SJCRH30 (cell line): ENCODE results near the gene CRELD2. TPM values are rescaled to one million over a fixed set of nuclear protein-coding genes. Genes with fewer than 3 reads are reported as not detected.

Experiments
- DNase-seq, 2 experiments: peaks; one replicate each; pipeline ENCODE4 v3.0.0-alpha.2; 2015 to 2020
- H3K27ac ChIP-seq: fragments of 250-450 bp; sonication (Bioruptor Pico); 2 replicates; pipeline ENCODE4 v1.5.1; 2020; ENCODE audit warnings: mild to moderate bottlenecking, moderate library complexity
- H3K27me3 ChIP-seq: fragments of 250-450 bp; sonication (Bioruptor Pico); 2 replicates; pipeline ENCODE4 v1.5.1; 2020; ENCODE audit warnings: mild to moderate bottlenecking, moderate library complexity
- H3K36me3 ChIP-seq: fragments of 250-450 bp; sonication (Bioruptor Pico); 2 replicates; pipeline ENCODE4 v1.5.1; 2020; ENCODE audit warnings: mild to moderate bottlenecking, moderate library complexity
- H3K4me1 ChIP-seq: fragments of 250-450 bp; sonication (Bioruptor Pico); 2 replicates; pipeline ENCODE4 v1.5.1; 2020; ENCODE audit warnings: mild to moderate bottlenecking, moderate library complexity
- H3K4me3 ChIP-seq: fragments of 250-450 bp; sonication (Bioruptor Pico); 2 replicates; pipeline ENCODE4 v1.5.1; 2020; ENCODE audit warnings: mild to moderate bottlenecking, moderate library complexity
- H3K9me3 ChIP-seq: fragments of 250-450 bp; sonication (Bioruptor Pico); replicated peaks from 2 replicates; pipeline ENCODE4 v1.5.1; 2020; ENCODE audit warnings: mild to moderate bottlenecking, moderate library complexity
- total RNA-seq: library from RNA; depleted of rRNA; stranded (reverse); fragments of >200 nt; shearing (Covaris generic); gene quantifications from 2 replicates; pipeline ENCODE4 v1.2.3, GENCODE V29; 2014; rRNA removed

Gene CRELD2
- 37.6 and 39.7 TPM in 2 replicates for total RNA-seq

GRCh38 chr22:49917974-49918910 lies at the start of gene CRELD2, which contains the start of gene ALG12:
CRELD2 (plus strand) TSS chr22:49918634; CDS start chr22:49918770, 136 bp downstream.
ALG12 (minus strand) TSS chr22:49918438; CDS start chr22:49913765, 4,673 bp downstream.
- Histone ChIP-seq H3K27me3 (no peaks in the 10 kb centered on the region), H3K9me3 (no peaks in the 10 kb centered on the region), H3K36me3 (peaks cover under 1% of the 10 kb centered on the region; the same call in 1 of the 2 replicates), H3K4me1 (peaks cover 4% of the 10 kb centered on the region; the same call in 1 of the 2 replicates), H3K27ac (peak within 1 kb of the TSS; percentile 58), H3K4me3 (peak within 1 kb of the TSS; percentile 73)
- DNase-seq = peak; percentile 99 to 100

GRCh38 chr22:49869086-49869830 lies 49.2 kb upstream of the CRELD2 start:
- Histone ChIP-seq H3K36me3 (peaks cover 36% of the 10 kb centered on the region), H3K4me3 (no peak overlapping the region), H3K9me3 (peaks cover 20% of the 10 kb centered on the region), H3K27me3 (no peaks in the 10 kb centered on the region), H3K27ac (no peak overlapping the region), H3K4me1 (no peaks in the 10 kb centered on the region)
- no peak for DNase-seq

- Histone ChIP-seq H3K4me3 (no peak overlapping the region), H3K27me3 (no peaks in the 10 kb centered on the region)
- DNase-seq = no peak
These were observed 48.4 kb upstream of the CRELD2 start for GRCh38 chr22:49869845-49870712.

GRCh38 chr22:49871482-49871881 lies 47.0 kb upstream of the CRELD2 start:
- Histone ChIP-seq H3K4me1 (no peaks in the 10 kb centered on the region), H3K4me3 (no peak overlapping the region), H3K27me3 (no peaks in the 10 kb centered on the region), H3K9me3 (peaks cover 17% of the 10 kb centered on the region), H3K36me3 (peaks cover 46% of the 10 kb centered on the region), H3K27ac (no peak overlapping the region)
- DNase-seq = no peak

More at GRCh38 chr22:49869845-49870712, 48.4 kb upstream of the CRELD2 start:
- Histone ChIP-seq H3K9me3 (peaks cover 20% of the 10 kb centered on the region), H3K27ac (no peak overlapping the region), H3K36me3 (peaks cover 39% of the 10 kb centered on the region), H3K4me1 (no peaks in the 10 kb centered on the region)

- no peak overlapping the region for H3K27ac ChIP-seq
- no peak overlapping the region for H3K4me3 ChIP-seq
- no peaks in the 10 kb centered on the region for H3K27me3 ChIP-seq
- peaks cover 17% of the 10 kb centered on the region for H3K9me3 ChIP-seq
- no peaks in the 10 kb centered on the region for H3K4me1 ChIP-seq
- H3K36me3 ChIP-seq = peaks cover 47% of the 10 kb centered on the region
- DNase-seq = no peak
These were observed 46.1 kb upstream of the CRELD2 start for GRCh38 chr22:49872347-49872746.

GRCh38 chr22:49873228-49873940 lies 45.0 kb upstream of the CRELD2 start:
- Histone ChIP-seq H3K27ac (no peak overlapping the region), H3K36me3 (peaks cover 45% of the 10 kb centered on the region), H3K9me3 (peaks cover 18% of the 10 kb centered on the region), H3K4me3 (no peak overlapping the region), H3K4me1 (no peaks in the 10 kb centered on the region), H3K27me3 (no peaks in the 10 kb centered on the region)
- DNase-seq = no peak

GRCh38 chr22:49877642-49878041 lies 40.8 kb upstream of the CRELD2 start:
- H3K4me1 ChIP-seq = no peaks in the 10 kb centered on the region

GRCh38 chr22:49878206-49878605 lies 40.2 kb upstream of the CRELD2 start:
- Histone ChIP-seq H3K4me1 (no peaks in the 10 kb centered on the region), H3K27ac (no peak overlapping the region), H3K36me3 (peaks cover 54% of the 10 kb centered on the region), H3K4me3 (no peak overlapping the region), H3K9me3 (peaks cover 12% of the 10 kb centered on the region), H3K27me3 (no peaks in the 10 kb centered on the region)
- DNase-seq = no peak

More at GRCh38 chr22:49877642-49878041, 40.8 kb upstream of the CRELD2 start:
- no peaks in the 10 kb centered on the region for H3K27me3 ChIP-seq
- H3K9me3 ChIP-seq = peaks cover 12% of the 10 kb centered on the region
- H3K27ac ChIP-seq = no peak overlapping the region
- H3K36me3 ChIP-seq = peaks cover 49% of the 10 kb centered on the region
- no peak for DNase-seq
- H3K4me3 ChIP-seq = no peak overlapping the region

- Histone ChIP-seq H3K27me3 (no peaks in the 10 kb centered on the region), H3K4me3 (no peak overlapping the region), H3K27ac (no peak overlapping the region), H3K36me3 (peaks cover 68% of the 10 kb centered on the region), H3K4me1 (no peaks in the 10 kb centered on the region), H3K9me3 (peaks cover 12% of the 10 kb centered on the region)
- no peak for DNase-seq
These were observed 38.6 kb upstream of the CRELD2 start for GRCh38 chr22:49879871-49880270.

- Histone ChIP-seq H3K9me3 (peaks cover 12% of the 10 kb centered on the region), H3K4me1 (no peaks in the 10 kb centered on the region), H3K27ac (no peak overlapping the region), H3K4me3 (no peak overlapping the region), H3K36me3 (peaks cover 69% of the 10 kb centered on the region), H3K27me3 (no peaks in the 10 kb centered on the region)
- DNase-seq = no peak
These were observed 38.2 kb upstream of the CRELD2 start for GRCh38 chr22:49880281-49880680.

- H3K4me1 ChIP-seq = no peaks in the 10 kb centered on the region
- H3K4me3 ChIP-seq = no peak overlapping the region
- H3K36me3 ChIP-seq = peaks cover 71% of the 10 kb centered on the region
- no peaks in the 10 kb centered on the region for H3K27me3 ChIP-seq
- H3K27ac ChIP-seq = no peak overlapping the region
- H3K9me3 ChIP-seq = peaks cover 8% of the 10 kb centered on the region
- no peak for DNase-seq
These were observed 36.6 kb upstream of the CRELD2 start for GRCh38 chr22:49881856-49882255.

- no peak overlapping the region for H3K27ac ChIP-seq
- H3K36me3 ChIP-seq = peaks cover 71% of the 10 kb centered on the region
- H3K4me3 ChIP-seq = no peak overlapping the region
- H3K9me3 ChIP-seq = peaks cover 7% of the 10 kb centered on the region; the same call in 1 of the 2 replicates
- H3K4me1 ChIP-seq = peaks cover 4% of the 10 kb centered on the region; the same call in 1 of the 2 replicates
- DNase-seq = no peak
- no peaks in the 10 kb centered on the region for H3K27me3 ChIP-seq
These were observed 35.7 kb upstream of the CRELD2 start for GRCh38 chr22:49882519-49883293.

- Histone ChIP-seq H3K4me3 (no peak overlapping the region), H3K36me3 (peaks cover 73% of the 10 kb centered on the region), H3K4me1 (peaks cover 5% of the 10 kb centered on the region; the same call in 1 of the 2 replicates), H3K27me3 (no peaks in the 10 kb centered on the region), H3K9me3 (peaks cover 7% of the 10 kb centered on the region; the same call in 1 of the 2 replicates), H3K27ac (no peak overlapping the region)
- DNase-seq = no peak
These were observed 35.2 kb upstream of the CRELD2 start for GRCh38 chr22:49883294-49883640.
